Lower lobe of right lung (tissue), 2 donors: ENCODE results near the gene ADAD1. TPM values are rescaled to one million over a fixed set of nuclear protein-coding genes. Genes with fewer than 3 reads are reported as not detected.
"Not testable (repeated sequence)": the region's sequence is repeated elsewhere in the genome, so short reads cannot be mapped to it uniquely, and the experiment has no call there.

Experiments used
- ATAC-seq, 2 donors: fragments of 200-7000 bp; cut with Tn5 transposase; one replicate each; pipeline ENCODE4 v1.9.1; 2020 to 2022; ENCODE audit warnings: mild to moderate bottlenecking in 2 of 2, moderate library complexity in 2 of 2
- DNase-seq: peaks from one replicate; pipeline ENCODE4 v3.0.0-alpha.2; 2020
- H3K27ac ChIP-seq: fragments of 200-600 bp; one replicate; pipeline ENCODE4 v1.8.0; 2022
- H3K27me3 ChIP-seq: fragments of 200-600 bp; one replicate; pipeline ENCODE4 v1.8.0; 2022; ENCODE audit warnings: low read depth
- H3K36me3 ChIP-seq: fragments of 200-600 bp; one replicate; pipeline ENCODE4 v1.8.0; 2022; ENCODE audit warnings: mild to moderate bottlenecking
- H3K4me1 ChIP-seq: fragments of 200-600 bp; one replicate; pipeline ENCODE4 v1.8.0; 2022
- H3K4me3 ChIP-seq: fragments of 200-600 bp; one replicate; pipeline ENCODE4 v1.8.0; 2022; ENCODE audit warnings: mild to moderate bottlenecking
- H3K9me3 ChIP-seq: fragments of 200-600 bp; one replicate; pipeline ENCODE4 v1.8.0; 2022
- intact Hi-C: fragments of 100-400 bp; cut with DNase I; formaldehyde crosslinking; loops from one replicate; pipeline ENCODE4 v1.11.0; 2022
- total RNA-seq: library from RNA; stranded (reverse); fragmentation: NEBNext Ultra II Directional; extraction: Animal tissue kit (Norgen Biotek cat#: 25700); gene quantifications from one replicate; pipeline ENCODE4 v1.2.1, GENCODE V29; 2021
- TF ChIP-seq, protein P1 (sequence below): fragments of 200-600 bp; IDR thresholded peaks from one replicate; pipeline ENCODE4 v1.8.0; 2022; ENCODE audit warnings: antibody characterized with exemption, mild to moderate bottlenecking
- donor health status: DM: no; HTN: yes; CAD: no; lungs with severe emphysema.

ADAD1 gene
- total RNA-seq, 1 donor from 2014 or later = not detected

DNA sequence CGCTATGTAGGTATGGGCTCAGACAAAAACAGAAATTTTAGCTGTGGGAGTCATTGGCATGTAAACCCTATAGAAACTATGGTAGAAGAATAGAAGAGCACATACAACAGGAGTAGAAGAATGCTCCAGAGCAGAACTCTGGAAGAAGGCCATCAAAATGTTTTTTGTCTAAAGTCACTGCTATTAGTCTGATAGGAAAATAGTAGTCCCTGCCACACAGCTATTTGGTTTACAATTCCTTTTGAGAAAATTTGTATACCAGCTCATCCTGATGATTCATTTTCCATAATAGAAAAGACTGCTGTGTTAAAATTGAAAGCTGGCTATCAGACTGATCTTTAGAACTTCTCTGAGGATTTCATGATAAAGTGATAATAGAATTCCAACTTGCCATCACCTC is 32.8 kb upstream of the ADAD1 start:
- TF ChIP-seq, protein P1, sequence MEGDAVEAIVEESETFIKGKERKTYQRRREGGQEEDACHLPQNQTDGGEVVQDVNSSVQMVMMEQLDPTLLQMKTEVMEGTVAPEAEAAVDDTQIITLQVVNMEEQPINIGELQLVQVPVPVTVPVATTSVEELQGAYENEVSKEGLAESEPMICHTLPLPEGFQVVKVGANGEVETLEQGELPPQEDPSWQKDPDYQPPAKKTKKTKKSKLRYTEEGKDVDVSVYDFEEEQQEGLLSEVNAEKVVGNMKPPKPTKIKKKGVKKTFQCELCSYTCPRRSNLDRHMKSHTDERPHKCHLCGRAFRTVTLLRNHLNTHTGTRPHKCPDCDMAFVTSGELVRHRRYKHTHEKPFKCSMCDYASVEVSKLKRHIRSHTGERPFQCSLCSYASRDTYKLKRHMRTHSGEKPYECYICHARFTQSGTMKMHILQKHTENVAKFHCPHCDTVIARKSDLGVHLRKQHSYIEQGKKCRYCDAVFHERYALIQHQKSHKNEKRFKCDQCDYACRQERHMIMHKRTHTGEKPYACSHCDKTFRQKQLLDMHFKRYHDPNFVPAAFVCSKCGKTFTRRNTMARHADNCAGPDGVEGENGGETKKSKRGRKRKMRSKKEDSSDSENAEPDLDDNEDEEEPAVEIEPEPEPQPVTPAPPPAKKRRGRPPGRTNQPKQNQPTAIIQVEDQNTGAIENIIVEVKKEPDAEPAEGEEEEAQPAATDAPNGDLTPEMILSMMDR = no peak
- ATAC-seq = no peak
- DNase-seq = no peak
- no peaks in the 10 kb centered on the region for H3K27me3 ChIP-seq
- no peaks in the 10 kb centered on the region for H3K9me3 ChIP-seq
- no peak overlapping the region for H3K27ac ChIP-seq
- intact Hi-C loops = no loop called here
- H3K36me3 ChIP-seq = peaks cover 82% of the 10 kb centered on the region
- H3K4me1 ChIP-seq = no peaks in the 10 kb centered on the region
- H3K4me3 ChIP-seq = no peak overlapping the region

DNA sequence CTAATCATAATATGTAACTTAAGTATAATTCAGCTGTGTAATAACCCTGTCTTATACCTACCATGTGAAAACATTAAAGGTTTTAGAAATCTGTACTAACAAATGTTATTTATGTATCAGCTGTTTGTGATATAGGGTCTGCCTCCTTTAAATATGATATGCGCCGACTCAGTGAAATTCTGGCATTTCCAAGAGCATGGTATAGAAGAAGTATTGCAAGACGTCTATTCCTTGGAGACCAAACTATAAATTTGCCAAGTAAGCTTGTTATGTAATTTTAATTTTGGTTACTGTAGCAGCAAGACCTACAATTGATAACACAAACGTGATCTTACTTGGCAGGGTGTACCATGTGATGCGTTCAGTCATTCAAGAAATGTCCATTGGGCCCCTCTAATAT is 32.3 kb upstream of the ADAD1 start:
- peaks cover 87% of the 10 kb centered on the region for H3K36me3 ChIP-seq
- intact Hi-C loops = no loop called here
- DNase-seq (no peak), ATAC-seq (no peak)
- H3K4me1 ChIP-seq = no peaks in the 10 kb centered on the region
- H3K4me3 ChIP-seq = no peak overlapping the region
- no peak overlapping the region for H3K27ac ChIP-seq
- H3K27me3 ChIP-seq = no peaks in the 10 kb centered on the region
- no peaks in the 10 kb centered on the region for H3K9me3 ChIP-seq
- TF ChIP-seq, protein P1 = no peak

DNA sequence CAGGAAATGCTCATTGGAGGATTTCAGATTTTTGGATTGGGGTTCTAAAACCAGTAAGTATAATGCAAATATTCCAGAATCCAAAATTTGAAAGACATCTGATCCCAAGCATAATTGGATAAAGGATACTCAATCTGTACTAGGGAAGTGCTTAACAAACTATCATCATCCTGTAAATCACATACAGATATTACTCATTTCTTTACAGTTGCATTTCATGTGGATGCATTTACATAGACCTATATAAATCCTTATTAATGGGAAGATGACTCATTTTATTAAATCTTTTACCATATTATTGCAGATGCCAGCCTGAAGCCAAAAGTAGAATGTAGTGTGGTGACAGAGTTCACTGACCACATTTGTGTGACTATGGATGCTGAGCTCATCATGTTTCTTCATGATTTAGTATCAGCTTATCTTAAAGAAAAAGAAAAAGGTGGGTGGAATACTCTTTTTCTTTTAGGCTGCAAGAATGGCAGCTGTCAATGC is 22.4 kb upstream of the ADAD1 start:
- Histone ChIP-seq H3K27me3 (no peaks in the 10 kb centered on the region), H3K36me3 (peaks cover 91% of the 10 kb centered on the region), H3K27ac (no peak overlapping the region), H3K4me1 (no peaks in the 10 kb centered on the region), H3K4me3 (no peak overlapping the region), H3K9me3 (no peaks in the 10 kb centered on the region)
- intact Hi-C loops = no loop called here
- TF ChIP-seq, protein P1 = no peak
- ATAC-seq (no peak), DNase-seq (no peak)

DNA sequence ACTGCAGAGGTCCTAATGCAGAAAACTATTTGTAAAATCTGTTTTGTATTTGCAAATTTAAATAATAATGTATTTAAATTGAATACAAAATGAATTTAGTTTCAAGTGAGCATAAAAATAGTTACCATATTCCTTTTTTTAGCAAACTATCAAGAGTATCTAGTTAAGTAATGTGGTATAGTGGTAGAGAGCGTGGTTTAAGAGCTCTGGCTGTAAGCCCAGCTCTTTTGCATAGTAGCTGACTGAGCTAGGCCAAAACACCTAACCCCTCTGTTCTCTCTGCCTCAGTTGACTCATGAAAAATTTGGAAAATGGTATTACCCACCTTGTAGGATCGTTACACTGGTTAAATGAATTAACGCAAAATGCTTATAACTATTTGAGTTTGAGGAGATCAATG is 18.1 kb upstream of the ADAD1 start:
- Histone ChIP-seq H3K27ac (no peak overlapping the region), H3K4me1 (no peaks in the 10 kb centered on the region), H3K9me3 (no peaks in the 10 kb centered on the region), H3K27me3 (no peaks in the 10 kb centered on the region), H3K4me3 (no peak overlapping the region), H3K36me3 (peaks cover 70% of the 10 kb centered on the region)
- ATAC-seq = no peak
- DNase-seq = no peak
- TF ChIP-seq, protein P1 = no peak
- intact Hi-C loops = no loop called here

DNA sequence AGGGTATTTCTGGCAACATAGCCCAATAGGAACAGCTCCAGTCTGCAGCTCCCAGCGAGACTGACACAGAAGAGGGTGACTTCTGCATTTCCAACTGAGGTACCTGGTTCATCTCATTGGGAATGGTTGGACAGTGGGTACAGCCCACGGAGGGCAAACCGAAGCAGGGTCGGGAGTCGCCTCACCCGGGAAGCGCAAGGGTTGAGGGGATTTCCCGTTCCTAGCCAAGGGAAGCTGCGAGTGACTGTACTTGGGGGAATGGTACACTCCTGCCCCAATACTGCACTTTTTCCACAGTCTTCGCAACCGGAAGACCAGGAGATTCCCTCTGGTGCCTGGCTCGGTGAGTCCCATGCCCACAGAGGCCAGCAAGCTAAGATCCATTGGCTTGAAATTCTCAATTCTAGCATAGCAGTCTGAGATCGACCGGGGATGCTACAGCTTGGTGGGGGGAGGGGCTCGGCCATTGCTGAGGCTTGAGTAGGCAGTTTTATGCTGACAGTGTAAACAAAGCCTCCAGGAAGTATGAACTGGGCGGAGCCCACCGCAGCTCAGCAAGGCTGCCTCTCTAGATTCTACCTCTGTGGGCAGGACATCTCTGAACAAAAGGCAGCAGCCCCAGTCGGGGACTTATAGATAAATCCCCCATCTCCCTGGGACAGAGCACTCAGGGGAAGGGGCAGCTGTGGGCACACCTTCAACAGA is 14.0 kb upstream of the ADAD1 start:
- Histone ChIP-seq H3K4me1 (no peaks in the 10 kb centered on the region), H3K36me3 (peaks cover 36% of the 10 kb centered on the region), H3K27me3 (no peaks in the 10 kb centered on the region), H3K4me3 (no peak overlapping the region), H3K9me3 (no peaks in the 10 kb centered on the region), H3K27ac (no peak overlapping the region)
- ATAC-seq (no peak), DNase-seq (no peak)
- intact Hi-C loops = no loop called here
- TF ChIP-seq, protein P1 = no peak

DNA sequence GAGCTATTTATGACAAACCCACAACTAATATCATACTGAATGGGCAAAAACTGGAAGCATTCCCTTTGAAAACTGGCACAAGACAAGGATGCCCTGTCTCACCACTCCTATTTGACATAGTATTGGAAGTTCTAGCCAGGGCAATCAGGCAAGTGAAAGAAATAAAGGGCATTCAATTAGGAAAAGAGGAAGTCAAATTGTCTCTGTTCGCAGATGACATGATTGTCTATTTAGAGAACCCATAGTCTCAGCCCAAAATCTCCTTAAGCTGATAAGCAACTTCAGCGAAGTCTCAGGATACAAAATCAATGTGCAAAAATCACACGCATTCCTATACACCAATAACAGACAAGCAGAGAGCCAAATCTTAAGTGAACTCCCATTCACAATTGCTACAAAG is 10.0 kb upstream of the ADAD1 start:
- H3K9me3 ChIP-seq, H3K4me3 ChIP-seq, H3K36me3 ChIP-seq, H3K27me3 ChIP-seq, ATAC-seq, H3K27ac ChIP-seq, DNase-seq, intact Hi-C loops, H3K4me1 ChIP-seq: not testable (repeated sequence)
